Sigmoid colon (tissue), 7 donors: ENCODE measurements around the gene MAP3K15. TPM values are rescaled to one million over a fixed set of nuclear protein-coding genes. Genes with fewer than 3 reads are reported as not detected.

Experiments used
- DNase-seq: peaks from one replicate; pipeline ENCODE4 v3.0.0-alpha.2; 2019
- H3K27ac ChIP-seq, 4 donors: fragments of 200-600 bp; sonication (generic); one replicate each; pipeline ENCODE4 v1.5.1; 2016 to 2019; ENCODE audit warnings: mild to moderate bottlenecking in 1 of 4
- H3K27me3 ChIP-seq, 3 donors: fragments of 200-600 bp; sonication (generic); one replicate each; pipeline ENCODE4 v1.5.1; 2019; ENCODE audit warnings: mild to moderate bottlenecking in 1 of 3
- H3K36me3 ChIP-seq, 4 donors: fragments of 200-600 bp; sonication (generic); one replicate each; pipeline ENCODE4 v1.5.1; 2016 to 2019
- H3K4me1 ChIP-seq, 4 donors: fragments of 200-600 bp; sonication (generic); one replicate each; pipeline ENCODE4 v1.5.1; 2017 to 2019
- H3K4me3 ChIP-seq, 4 donors: fragments of 200-600 bp; sonication (generic); one replicate each; pipeline ENCODE4 v1.5.1; 2017 to 2019; ENCODE audit warnings: mild to moderate bottlenecking in 2 of 4, moderate library complexity in 1 of 4
- H3K9me3 ChIP-seq, 4 donors: fragments of 200-600 bp in 3 of 4; sonication (generic) in 3 of 4; one replicate each; pipeline versions ENCODE4 v1.5.1 to v1.6.1; 2013 to 2019
- EP300 ChIP-seq, 4 donors: sonication (generic); formaldehyde crosslinking; IDR thresholded peaks; one replicate each; pipeline ENCODE4 v1.6.1; 2017; ENCODE audit warnings: antibody characterized with exemption in 4 of 4
- POLR2A ChIP-seq, 2 donors: fragments of 450-650 bp; IDR thresholded peaks; one replicate each; pipeline ENCODE4 v1.6.1; 2016; ENCODE audit warnings: antibody characterized with exemption in 2 of 2, mild to moderate bottlenecking in 2 of 2, moderate library complexity in 2 of 2
- POLR2AphosphoS5 ChIP-seq, 4 donors: sonication (generic); formaldehyde crosslinking; IDR thresholded peaks; one replicate each; pipeline ENCODE4 v1.6.1; 2017; ENCODE audit warnings: antibody characterized with exemption in 4 of 4
- WGBS, 2 donors: extraction: QIAGEN DNeasy Blood & Tissue Kit; methylation state at CpG; one replicate each; pipeline ENCODE4 v1.1.7; 2013; 5-methylcytosine and 5-hydroxymethylcytosine counted together
- intact Hi-C: fragments of 100-400 bp; cut with DNase I; formaldehyde crosslinking; loops from one replicate; pipeline ENCODE4 v1.15.1; 2023
- polyA plus RNA-seq, 3 donors: library from polyadenylated mRNA; stranded (reverse); fragments of 200-250 nt; gene quantifications; one replicate each; pipeline ENCODE4 v1.2.3, GENCODE V29; 2013
- total RNA-seq, 4 donors: library from RNA; depleted of rRNA; stranded (reverse); fragments of >200 nt; gene quantifications; one replicate each; pipeline ENCODE4 v1.1.0, GENCODE V29; 2016
- TF ChIP-seq, protein P1 (sequence below), 4 experiments: fragments of 450-650 bp in 3 of 4; fragments of 200-600 bp in 1 of 4; IDR thresholded peaks; one replicate each; pipeline ENCODE4 v1.5.1; 2016 to 2019; ENCODE audit warnings: antibody characterized with exemption in 4 of 4, mild to moderate bottlenecking in 3 of 4, moderate library complexity in 2 of 4
- donor health status: healthy with polysubstance abuse.
- donor health status: Bipolar disorder and iron deficiency.
- donor health status: healthy.

Gene MAP3K15
- total and polyA plus RNA-seq, 7 donors = 0.14 to 0.69 (median 0.15) TPM; not detected in 4

DNA sequence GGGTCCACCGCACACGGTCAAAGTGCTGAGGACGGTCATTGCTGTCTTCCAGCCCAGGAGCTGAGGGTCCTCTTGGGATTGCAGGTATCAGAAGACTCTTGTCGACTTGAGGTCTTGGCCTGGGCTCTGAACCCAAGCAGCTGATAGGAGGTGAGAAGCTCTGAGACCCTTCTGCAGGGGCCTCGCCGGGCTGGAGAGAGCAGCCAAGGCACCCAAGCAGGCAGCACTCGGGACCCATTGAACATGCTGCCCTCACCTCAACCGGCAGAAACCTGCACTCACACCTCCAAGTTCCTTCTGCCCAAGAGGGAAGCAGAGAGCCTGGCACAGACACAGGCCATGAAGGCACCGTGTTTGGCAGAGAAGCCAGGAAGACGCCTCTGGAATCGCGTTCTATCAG, 137.5 kb downstream of the MAP3K15 start:
- WGBS, 2 donors = 96% methylated on average over 12 of the region's 12 CpGs
- TF ChIP-seq POLR2AphosphoS5 (IDR thresholded peaks at IDR 0.05) (no peak), EP300 (IDR thresholded peaks at IDR 0.05) (no peak), POLR2A (IDR thresholded peaks at IDR 0.05) (no peak)
- TF ChIP-seq, protein P1, sequence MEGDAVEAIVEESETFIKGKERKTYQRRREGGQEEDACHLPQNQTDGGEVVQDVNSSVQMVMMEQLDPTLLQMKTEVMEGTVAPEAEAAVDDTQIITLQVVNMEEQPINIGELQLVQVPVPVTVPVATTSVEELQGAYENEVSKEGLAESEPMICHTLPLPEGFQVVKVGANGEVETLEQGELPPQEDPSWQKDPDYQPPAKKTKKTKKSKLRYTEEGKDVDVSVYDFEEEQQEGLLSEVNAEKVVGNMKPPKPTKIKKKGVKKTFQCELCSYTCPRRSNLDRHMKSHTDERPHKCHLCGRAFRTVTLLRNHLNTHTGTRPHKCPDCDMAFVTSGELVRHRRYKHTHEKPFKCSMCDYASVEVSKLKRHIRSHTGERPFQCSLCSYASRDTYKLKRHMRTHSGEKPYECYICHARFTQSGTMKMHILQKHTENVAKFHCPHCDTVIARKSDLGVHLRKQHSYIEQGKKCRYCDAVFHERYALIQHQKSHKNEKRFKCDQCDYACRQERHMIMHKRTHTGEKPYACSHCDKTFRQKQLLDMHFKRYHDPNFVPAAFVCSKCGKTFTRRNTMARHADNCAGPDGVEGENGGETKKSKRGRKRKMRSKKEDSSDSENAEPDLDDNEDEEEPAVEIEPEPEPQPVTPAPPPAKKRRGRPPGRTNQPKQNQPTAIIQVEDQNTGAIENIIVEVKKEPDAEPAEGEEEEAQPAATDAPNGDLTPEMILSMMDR (IDR thresholded peaks at IDR 0.05) = no peak

DNA sequence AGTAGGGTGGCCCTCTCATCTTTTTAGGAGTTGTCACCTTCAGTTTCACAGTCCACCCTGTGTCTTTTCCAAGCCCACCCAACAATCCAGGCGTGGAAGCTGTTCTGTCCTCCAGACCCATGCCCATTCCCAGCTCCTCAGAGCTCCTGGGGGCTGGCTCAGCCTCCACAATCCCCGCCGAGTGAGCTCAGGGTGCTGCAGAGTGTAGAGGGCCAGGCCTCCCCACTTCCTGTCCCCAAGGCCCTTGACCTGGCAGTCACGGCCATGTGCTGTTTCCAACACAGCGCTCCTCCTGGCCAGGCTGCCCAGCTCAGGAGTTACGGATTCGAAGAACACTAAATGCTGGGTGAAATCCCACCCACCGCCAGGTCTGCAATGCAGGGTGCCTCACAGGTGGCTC, 139.8 kb downstream of the MAP3K15 start:
- intact Hi-C loops = loop anchor here (10.0 kb wide), 1 partner anchor 139 kb away; the partner anchor contains the start of gene MAP3K15
- Histone ChIP-seq H3K27me3 (peaks cover 0 to 3% (median 0%) of the 10 kb centered on the region in 3 donors), H3K9me3 (no peaks in the 10 kb centered on the region), H3K4me1 (peaks cover 0 to 10% (median 4%) of the 10 kb centered on the region in 4 donors), H3K4me3 (no peak overlapping the region), H3K36me3 (no peaks in the 10 kb centered on the region), H3K27ac (no peak overlapping the region)
- DNase-seq = no peak
- 90 to 92% methylated on average over 8 of the region's 8 CpGs for WGBS, 2 donors
- TF ChIP-seq, protein P1 (IDR thresholded peaks at IDR 0.05) = no peak
- TF ChIP-seq POLR2A (IDR thresholded peaks at IDR 0.05) (no peak), POLR2AphosphoS5 (IDR thresholded peaks at IDR 0.05) (no peak), EP300 (IDR thresholded peaks at IDR 0.05) (no peak)

More for the DNA sequence above, 137.5 kb downstream of the MAP3K15 start:
- Histone ChIP-seq H3K9me3 (no peaks in the 10 kb centered on the region), H3K4me3 (no peak overlapping the region), H3K36me3 (no peaks in the 10 kb centered on the region), H3K27me3 (peaks cover 0 to 3% (median 0%) of the 10 kb centered on the region in 3 donors), H3K27ac (no peak overlapping the region), H3K4me1 (peaks cover 0 to 5% (median 4%) of the 10 kb centered on the region in 4 donors)
- intact Hi-C loops = loop anchor here (10.0 kb wide), 1 partner anchor 137 kb away; the partner anchor contains the start of gene MAP3K15
- DNase-seq = peak; percentile 41

DNA sequence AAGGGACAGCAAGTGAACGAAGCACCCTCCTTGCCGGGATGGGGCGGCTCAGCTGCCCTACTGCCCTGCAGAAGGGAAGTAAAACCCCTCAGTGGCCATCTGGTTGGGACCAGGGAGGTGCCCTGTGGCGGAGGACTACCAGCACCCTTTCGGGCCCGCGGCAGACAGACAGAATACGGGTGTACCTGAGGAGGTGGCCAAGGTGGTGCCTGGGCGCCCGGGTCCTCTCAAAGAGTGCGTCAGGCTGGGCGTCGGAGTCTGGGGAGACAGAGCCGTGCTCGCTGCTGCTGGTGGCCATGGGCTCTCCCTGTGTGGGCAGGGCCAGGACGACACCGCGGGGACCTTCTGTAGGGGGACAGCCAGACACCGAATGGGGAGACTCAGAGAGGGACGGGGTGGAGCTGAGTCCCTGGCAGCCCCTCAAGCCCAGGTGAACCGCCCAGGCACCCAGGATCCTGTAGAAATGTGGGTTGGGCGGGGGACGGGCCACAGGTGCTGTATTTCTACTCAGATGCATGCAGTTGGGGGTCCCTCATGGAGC, 141.9 kb downstream of the MAP3K15 start:
- WGBS, 2 donors = 30 to 35% methylated on average over 23 of the region's 23 CpGs
- intact Hi-C loops = loop anchor here (5.0 to 10.0 kb wide), 2 partner anchors 141 to 514 kb away; partner anchors contain the start of genes MAP3K15 and SH3KBP1
- peak; percentile 56 for DNase-seq
- Histone ChIP-seq H3K4me3 (peak overlapping the region in 2 of 4 donors; percentile 45 to 47), H3K27me3 (peaks cover 0 to 3% (median 0%) of the 10 kb centered on the region in 3 donors), H3K36me3 (no peaks in the 10 kb centered on the region), H3K9me3 (no peaks in the 10 kb centered on the region), H3K4me1 (peaks cover 0 to 10% (median 4%) of the 10 kb centered on the region in 4 donors), H3K27ac (no peak overlapping the region)
- TF ChIP-seq, protein P1 (IDR thresholded peaks at IDR 0.05) = no peak
- TF ChIP-seq EP300 (IDR thresholded peaks at IDR 0.05) (no peak), POLR2A (IDR thresholded peaks at IDR 0.05) (no peak), POLR2AphosphoS5 (IDR thresholded peaks at IDR 0.05) (no peak)

DNA sequence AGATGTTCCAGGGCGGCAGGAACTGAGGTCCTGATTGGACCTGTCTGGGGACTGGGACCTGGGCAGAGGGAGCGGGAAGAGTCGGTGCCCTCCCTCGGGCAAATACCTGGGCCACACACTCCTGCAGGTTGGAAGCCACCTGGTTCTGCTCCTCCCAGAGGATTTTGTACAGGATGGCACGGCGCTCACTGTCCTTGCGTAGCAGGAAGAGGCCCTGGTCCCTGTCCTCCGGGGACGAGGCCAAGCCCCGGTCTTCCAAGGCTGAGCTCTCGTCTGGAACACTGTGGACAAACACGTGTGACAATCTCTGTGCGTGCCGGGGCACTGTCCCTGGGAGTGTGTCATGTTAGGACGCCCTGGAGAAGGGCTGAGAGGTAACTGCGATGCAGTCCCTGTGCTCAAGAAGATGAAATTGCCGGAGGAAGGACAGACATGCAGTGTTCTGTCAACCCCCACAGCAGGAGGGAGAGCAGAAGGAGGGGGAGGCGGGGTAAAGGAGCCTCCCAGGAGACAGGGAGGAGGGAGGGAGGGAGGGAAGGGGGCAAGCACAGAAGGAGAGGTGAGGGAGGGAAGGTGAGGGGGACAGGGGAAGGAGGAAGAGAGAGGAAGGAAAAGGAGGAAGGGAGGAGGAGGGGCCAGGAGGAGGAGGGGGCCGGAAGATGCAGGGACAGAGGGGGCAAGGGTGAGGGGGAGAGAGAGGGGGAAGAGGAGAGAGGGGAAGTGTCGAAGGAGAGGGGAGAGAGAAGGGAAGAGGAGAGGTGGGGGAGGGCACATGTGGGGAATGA, 142.6 kb downstream of the MAP3K15 start:
- intact Hi-C loops = loop anchor here (5.0 to 10.0 kb wide), 2 partner anchors 142 to 515 kb away; partner anchors contain the start of genes MAP3K15 and SH3KBP1

More for the DNA sequence above, 142.6 kb downstream of the MAP3K15 start:
- Histone ChIP-seq H3K27ac (no peak overlapping the region), H3K4me3 (peak overlapping the region; percentile 14 to 47 (median 40)), H3K36me3 (no peaks in the 10 kb centered on the region), H3K27me3 (peaks cover 0 to 3% (median 0%) of the 10 kb centered on the region in 3 donors), H3K9me3 (no peaks in the 10 kb centered on the region), H3K4me1 (peaks cover 0 to 10% (median 4%) of the 10 kb centered on the region in 4 donors)
- DNase-seq = peak; percentile 65
- WGBS, 2 donors = 0 to 1% methylated on average over 20 of the region's 20 CpGs
- TF ChIP-seq POLR2AphosphoS5 (IDR thresholded peaks at IDR 0.05) (no peak), POLR2A (IDR thresholded peaks at IDR 0.05) (no peak), EP300 (IDR thresholded peaks at IDR 0.05) (no peak)
- TF ChIP-seq, protein P1 (IDR thresholded peaks at IDR 0.05) = no peak
